CD4-positive, CD25-positive, alpha-beta regulatory T cell (primary cell): Measurements from ENCODE around the gene BTD. TPM values are rescaled to one million over a fixed set of nuclear protein-coding genes. Genes with fewer than 3 reads are reported as not detected.

Experiments used
- ATAC-seq, 2 donors: fragments of 150-1000 bp; cut with Tn5 transposase; one replicate each; pipeline ENCODE4 v1.10.0; 2021; ENCODE audit warnings: low read depth in 2 of 2, moderate number of reproducible peaks in 2 of 2, moderate library complexity in 1 of 2
- DNase-seq, 3 donors: peaks; one replicate each; pipeline versions ENCODE4 v3.0.0 to v3.0.0-alpha.2; 2012 to 2022; ENCODE audit warnings: mixed read lengths in 1 of 3
- H3K27ac ChIP-seq: one replicate; pipeline ENCODE4 v1.7.0; 2013; ENCODE audit warnings: mild to moderate bottlenecking, low read length; ENCODE audit not compliant: insufficient read depth, poor library complexity, severe bottlenecking
- H3K27me3 ChIP-seq: one replicate; pipeline ENCODE4 v1.7.0; 2013; ENCODE audit warnings: low read length; ENCODE audit not compliant: control insufficient read depth, insufficient read depth
- H3K36me3 ChIP-seq: one replicate; pipeline ENCODE4 v1.7.0; 2013; ENCODE audit warnings: mild to moderate bottlenecking, low read length, moderate library complexity; ENCODE audit not compliant: control insufficient read depth, insufficient read depth
- H3K4me1 ChIP-seq: 2 replicates; pipeline ENCODE4 v1.7.0; 2013; ENCODE audit warnings: mild to moderate bottlenecking, low read length; ENCODE audit not compliant: insufficient read depth, control insufficient read depth, poor library complexity, severe bottlenecking
- H3K4me3 ChIP-seq: one replicate; pipeline ENCODE4 v1.7.0; 2013; ENCODE audit warnings: low read depth, mild to moderate bottlenecking, low read length, moderate library complexity
- H3K9me3 ChIP-seq, 2 experiments: 1 replicate in 1 of 2; 2 replicates in 1 of 2; pipeline ENCODE4 v1.7.0; 2013; ENCODE audit warnings: low read length in 2 of 2, mild to moderate bottlenecking in 1 of 2, moderate library complexity in 1 of 2; ENCODE audit not compliant: control insufficient read depth in 2 of 2
- H3K27ac Mint-ChIP-seq, 3 donors: one replicate each; pipeline ENCODE4 v1.8.0; 2020 to 2022; ENCODE audit warnings: mild to moderate bottlenecking in 3 of 3, mixed read lengths in 3 of 3, moderate library complexity in 2 of 3
- H3K27me3 Mint-ChIP-seq: one replicate; pipeline ENCODE4 v1.8.0; 2022; ENCODE audit warnings: mild to moderate bottlenecking, mixed read lengths
- H3K36me3 Mint-ChIP-seq: one replicate; pipeline ENCODE4 v1.8.0; 2020; ENCODE audit warnings: mixed read lengths
- H3K4me1 Mint-ChIP-seq, 4 donors: one replicate each; pipeline ENCODE4 v1.8.0; 2020 to 2022; ENCODE audit warnings: mixed read lengths in 4 of 4, mild to moderate bottlenecking in 1 of 4
- H3K4me3 Mint-ChIP-seq, 4 donors: one replicate each; pipeline ENCODE4 v1.8.0; 2020 to 2022; ENCODE audit warnings: mild to moderate bottlenecking in 4 of 4, mixed read lengths in 4 of 4, moderate library complexity in 3 of 4
- H3K9me3 Mint-ChIP-seq, 7 donors: one replicate each; pipeline ENCODE4 v1.8.0; 2020 to 2022; ENCODE audit warnings: mixed read lengths in 7 of 7, mild to moderate bottlenecking in 3 of 7, moderate library complexity in 2 of 7
- polyA plus RNA-seq, 4 donors: library from polyadenylated mRNA; unstranded; fragments of 300-500 nt; fragmentation: Illumina TruSeq; gene quantifications; one replicate each; pipeline ENCODE4 v1.2.3, GENCODE V29; 2021
- total RNA-seq: library from RNA; stranded (reverse); gene quantifications from one replicate; pipeline ENCODE4 v1.2.3, GENCODE V29; 2022

Gene BTD
- total and polyA plus RNA-seq, 5 donors from 2014 or later, result 22.7 to 35.8 (median 33.4) TPM

DNA sequence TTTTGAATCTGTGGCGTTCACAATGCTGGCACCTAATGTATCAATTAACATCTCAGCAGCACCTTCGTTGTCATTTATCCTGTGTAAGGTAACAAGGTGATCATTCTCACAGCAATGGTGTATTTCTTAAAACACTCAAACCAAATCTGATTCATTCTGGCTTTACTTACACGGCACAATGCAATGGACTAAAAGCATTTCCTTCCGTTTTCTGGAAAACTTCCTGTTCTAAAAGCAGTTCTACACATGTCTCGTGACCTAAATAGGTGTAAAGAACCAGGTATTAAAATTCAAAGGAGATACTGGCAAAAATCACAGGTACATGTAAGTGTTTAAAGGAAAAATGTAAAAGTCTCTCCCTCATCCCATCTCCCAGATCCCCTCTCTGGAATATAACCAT lies 77.8 kb downstream of the BTD start:
- Histone ChIP-seq H3K9me3 (no peaks in the 10 kb centered on the region), H3K4me1 (no peaks in the 10 kb centered on the region), H3K36me3 (peaks cover 61% of the 10 kb centered on the region), H3K4me3 (no peak overlapping the region), H3K27ac (no peak overlapping the region), H3K27me3 (no peaks in the 10 kb centered on the region)
- Mint-ChIP-seq H3K36me3 (peaks cover 23% of the 10 kb centered on the region), H3K27me3 (no peaks in the 10 kb centered on the region), H3K4me1 (peaks cover 0 to 8% (median 3%) of the 10 kb centered on the region in 4 donors), H3K9me3 (no peaks in the 10 kb centered on the region), H3K4me3 (no peak overlapping the region), H3K27ac (peak overlapping the region in 1 of 3 donors; percentile 16)
- ATAC-seq, result no peak
- DNase-seq, result no peak

DNA sequence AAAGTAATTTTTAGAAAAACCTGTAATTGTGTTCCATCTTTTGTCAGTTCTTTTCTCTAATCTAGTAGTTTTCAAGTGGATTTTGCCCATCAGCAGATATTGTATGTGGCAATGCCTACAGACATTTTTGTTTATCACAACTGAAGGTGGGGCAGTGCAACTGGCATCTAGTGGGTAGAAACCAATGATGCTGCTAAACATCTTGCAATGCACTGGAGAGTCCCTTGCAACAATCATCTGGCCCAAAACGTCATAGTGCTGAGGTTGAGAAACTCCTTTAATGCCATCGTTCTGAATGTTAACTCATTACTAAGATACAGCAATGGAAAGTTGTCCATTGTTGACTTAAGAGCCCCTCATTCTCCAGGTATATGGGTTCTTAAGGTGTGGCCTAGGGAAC lies 80.1 kb downstream of the BTD start:
- Mint-ChIP-seq H3K4me3 (no peak overlapping the region), H3K4me1 (peaks cover 0 to 12% (median 9%) of the 10 kb centered on the region in 4 donors), H3K27ac (no peak overlapping the region), H3K9me3 (no peaks in the 10 kb centered on the region), H3K27me3 (no peaks in the 10 kb centered on the region), H3K36me3 (peaks cover 36% of the 10 kb centered on the region)
- no peak for DNase-seq
- no peak for ATAC-seq
- no peaks in the 10 kb centered on the region for H3K27me3 ChIP-seq
- no peaks in the 10 kb centered on the region for H3K9me3 ChIP-seq
- peaks cover 61% of the 10 kb centered on the region for H3K36me3 ChIP-seq
- no peaks in the 10 kb centered on the region for H3K4me1 ChIP-seq
- H3K27ac ChIP-seq, result no peak overlapping the region
- no peak overlapping the region for H3K4me3 ChIP-seq

DNA sequence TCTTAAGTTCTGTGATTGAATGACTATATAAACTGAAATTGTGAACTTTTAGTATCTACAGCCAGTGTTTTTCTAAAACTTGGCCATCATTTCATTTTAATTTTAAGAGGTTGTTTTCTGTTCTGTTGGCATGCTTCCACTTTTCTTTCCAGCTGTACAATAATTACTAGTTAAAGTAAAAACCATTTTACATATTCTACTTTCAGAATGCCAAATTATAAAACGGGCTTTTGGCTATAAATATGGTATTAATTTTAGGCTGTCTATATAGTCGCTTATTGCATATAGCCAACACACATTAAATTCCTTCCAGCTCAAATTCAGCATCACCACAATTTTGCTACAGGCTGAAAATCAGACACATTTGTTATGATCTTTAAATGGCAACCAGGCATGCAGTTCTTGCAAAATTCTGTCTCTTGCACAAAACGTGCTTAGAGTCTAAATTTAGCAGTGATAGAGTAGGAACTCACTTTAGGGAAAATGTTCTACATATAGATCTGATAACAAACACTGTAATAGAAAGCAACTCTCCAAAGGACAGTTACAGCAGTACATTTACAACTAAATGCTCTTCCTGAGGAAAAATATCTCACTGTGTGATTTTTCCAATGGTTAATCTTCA lies 81.1 kb downstream of the BTD start:
- Mint-ChIP-seq H3K4me3 (no peak overlapping the region), H3K27me3 (no peaks in the 10 kb centered on the region), H3K9me3 (no peaks in the 10 kb centered on the region), H3K36me3 (peaks cover 30% of the 10 kb centered on the region), H3K27ac (no peak overlapping the region), H3K4me1 (peaks cover 0 to 12% (median 9%) of the 10 kb centered on the region in 4 donors)
- Histone ChIP-seq H3K4me3 (no peak overlapping the region), H3K27me3 (no peaks in the 10 kb centered on the region), H3K4me1 (no peaks in the 10 kb centered on the region), H3K27ac (no peak overlapping the region), H3K9me3 (no peaks in the 10 kb centered on the region), H3K36me3 (peaks cover 52% of the 10 kb centered on the region)
- ATAC-seq (no peak), DNase-seq (no peak)

DNA sequence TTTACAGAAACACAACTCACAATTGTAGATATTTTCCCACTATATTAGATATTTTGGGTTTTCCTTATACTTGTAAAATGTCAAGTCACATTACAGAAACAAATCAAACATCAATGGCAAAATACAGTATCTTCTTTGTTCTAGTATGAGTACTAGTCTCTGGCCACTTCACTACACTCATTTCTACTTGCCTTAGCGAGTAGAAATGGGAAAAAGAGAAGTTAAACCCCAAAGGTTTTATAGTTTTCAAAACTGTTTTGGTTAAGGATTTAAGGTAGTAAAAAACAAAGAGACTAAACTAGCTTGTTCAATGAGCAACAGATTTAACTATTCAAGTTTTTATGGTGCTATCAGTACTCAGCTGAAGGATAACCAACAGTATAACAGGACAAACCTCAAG lies 81.7 kb downstream of the BTD start:
- DNase-seq, result no peak
- peaks cover 0 to 12% (median 9%) of the 10 kb centered on the region in 4 donors for H3K4me1 Mint-ChIP-seq
- no peak overlapping the region for H3K27ac Mint-ChIP-seq
- Histone ChIP-seq H3K27me3 (no peaks in the 10 kb centered on the region), H3K4me1 (no peaks in the 10 kb centered on the region), H3K9me3 (no peaks in the 10 kb centered on the region), H3K27ac (no peak overlapping the region), H3K4me3 (no peak overlapping the region), H3K36me3 (peaks cover 46% of the 10 kb centered on the region)
- H3K27me3 Mint-ChIP-seq, result no peaks in the 10 kb centered on the region
- no peak overlapping the region for H3K4me3 Mint-ChIP-seq
- H3K9me3 Mint-ChIP-seq, result no peaks in the 10 kb centered on the region
- H3K36me3 Mint-ChIP-seq, result peaks cover 28% of the 10 kb centered on the region
- ATAC-seq, result no peak

DNA sequence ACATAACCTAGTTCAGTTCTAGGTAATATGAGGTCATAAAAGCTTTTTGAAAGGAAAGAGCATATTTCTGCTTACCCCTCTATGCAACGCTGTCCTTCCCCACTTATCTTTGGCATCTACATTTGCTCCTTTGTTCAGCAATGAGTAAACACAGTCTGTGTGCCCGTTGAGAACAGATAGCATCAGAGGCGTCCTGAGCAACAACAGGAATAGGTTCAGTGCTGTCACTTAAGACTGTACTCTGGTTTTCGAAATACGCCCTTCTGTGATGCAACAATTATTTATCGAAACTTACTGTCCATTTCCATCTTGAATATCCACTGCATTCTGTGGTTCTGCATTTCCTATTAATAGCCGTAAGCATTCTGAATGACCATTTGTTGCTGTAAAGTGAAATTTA lies 84.4 kb downstream of the BTD start:
- Mint-ChIP-seq H3K4me3 (no peak overlapping the region), H3K36me3 (peaks cover 41% of the 10 kb centered on the region), H3K27me3 (no peaks in the 10 kb centered on the region), H3K4me1 (peaks cover 0 to 12% (median 10%) of the 10 kb centered on the region in 4 donors), H3K9me3 (no peaks in the 10 kb centered on the region), H3K27ac (peak overlapping the region in 1 of 3 donors; percentile 32)
- DNase-seq (peak in 1 of 3 donors; percentile 26), ATAC-seq (peak in 1 of 2 donors; percentile 50)
- no peak overlapping the region for H3K27ac ChIP-seq
- no peaks in the 10 kb centered on the region for H3K4me1 ChIP-seq
- H3K4me3 ChIP-seq, result no peak overlapping the region
- peaks cover 44% of the 10 kb centered on the region for H3K36me3 ChIP-seq
- no peaks in the 10 kb centered on the region for H3K9me3 ChIP-seq
- no peaks in the 10 kb centered on the region for H3K27me3 ChIP-seq

DNA sequence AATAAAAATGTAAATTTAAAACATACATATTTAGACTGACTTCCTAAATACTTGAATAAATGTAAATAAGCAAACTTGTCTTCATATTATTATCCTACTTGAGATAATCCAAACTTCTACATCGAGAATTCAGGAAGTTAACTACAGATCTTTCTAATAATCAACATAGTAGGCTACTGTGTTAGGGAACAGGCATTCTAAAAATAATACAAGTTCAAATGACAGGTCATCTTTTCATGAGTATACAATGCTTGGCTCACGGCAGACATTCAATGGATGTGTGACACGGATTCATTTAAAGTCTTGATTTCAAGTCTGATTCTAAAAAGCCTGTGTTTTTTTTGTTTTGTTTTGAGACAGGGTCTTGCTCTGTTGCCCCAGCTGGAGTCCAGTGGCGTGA lies 88.7 kb downstream of the BTD start:
- ATAC-seq (no peak), DNase-seq (no peak)
- Mint-ChIP-seq H3K4me3 (no peak overlapping the region), H3K27ac (no peak overlapping the region), H3K4me1 (peaks cover 6 to 15% (median 9%) of the 10 kb centered on the region in 4 donors), H3K27me3 (no peaks in the 10 kb centered on the region), H3K36me3 (peaks cover 51% of the 10 kb centered on the region), H3K9me3 (no peaks in the 10 kb centered on the region)
- Histone ChIP-seq H3K36me3 (peaks cover 45% of the 10 kb centered on the region), H3K9me3 (no peaks in the 10 kb centered on the region), H3K27me3 (no peaks in the 10 kb centered on the region), H3K4me3 (no peak overlapping the region), H3K4me1 (no peaks in the 10 kb centered on the region), H3K27ac (no peak overlapping the region)

DNA sequence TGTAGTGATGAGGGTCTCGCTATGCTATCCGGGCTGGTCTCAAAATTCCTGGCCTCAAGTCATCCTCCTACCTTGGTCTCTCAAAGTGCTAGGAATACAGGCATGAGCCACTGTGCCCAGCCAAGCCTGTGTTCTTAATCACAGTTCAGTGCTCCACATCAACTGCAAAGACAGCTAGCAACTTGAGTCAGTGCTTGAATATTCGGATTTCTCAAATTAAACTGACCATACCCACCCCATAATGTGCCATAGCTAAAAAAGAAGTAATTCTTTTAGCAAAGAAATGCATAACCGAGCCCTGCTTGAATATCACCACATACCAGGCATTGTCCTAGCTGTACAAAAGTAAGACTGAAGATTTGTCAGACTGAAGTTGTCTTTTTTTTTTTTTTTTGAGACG lies 89.2 kb downstream of the BTD start:
- Mint-ChIP-seq H3K9me3 (no peaks in the 10 kb centered on the region), H3K36me3 (peaks cover 47% of the 10 kb centered on the region), H3K27me3 (no peaks in the 10 kb centered on the region), H3K4me3 (peak overlapping the region in 1 of 4 donors; percentile 51), H3K27ac (no peak overlapping the region), H3K4me1 (peaks cover 6 to 15% (median 7%) of the 10 kb centered on the region in 4 donors)
- ATAC-seq (no peak), DNase-seq (no peak)
- Histone ChIP-seq H3K4me3 (no peak overlapping the region), H3K27ac (no peak overlapping the region), H3K36me3 (peaks cover 46% of the 10 kb centered on the region), H3K27me3 (no peaks in the 10 kb centered on the region), H3K4me1 (no peaks in the 10 kb centered on the region), H3K9me3 (no peaks in the 10 kb centered on the region)

DNA sequence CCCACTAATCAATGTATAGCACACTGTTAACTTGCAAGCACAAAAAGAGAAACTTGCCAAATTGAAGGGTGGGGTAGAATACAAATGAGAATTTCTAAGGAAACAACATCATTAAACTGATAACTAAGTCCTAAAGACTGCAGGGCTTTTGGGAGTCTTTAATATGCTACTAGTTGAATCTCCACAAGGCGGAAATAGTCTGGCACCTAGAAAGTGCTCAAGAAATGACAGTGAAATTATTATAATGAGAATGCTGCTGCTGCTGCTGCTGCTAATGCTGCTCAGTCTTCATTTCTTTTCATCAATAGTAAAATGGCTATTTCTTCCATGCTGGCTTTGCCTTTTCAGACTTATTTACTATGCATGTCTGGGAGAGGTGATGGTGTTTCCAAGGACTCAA lies 91.8 kb downstream of the BTD start:
- H3K27ac Mint-ChIP-seq, result peak overlapping the region in 1 of 3 donors; percentile 24
- peaks cover 35% of the 10 kb centered on the region for H3K36me3 ChIP-seq
- H3K27ac ChIP-seq, result no peak overlapping the region
- no peaks in the 10 kb centered on the region for H3K4me1 ChIP-seq
- H3K9me3 ChIP-seq, result no peaks in the 10 kb centered on the region
- no peak overlapping the region for H3K4me3 Mint-ChIP-seq
- DNase-seq, result no peak
- H3K4me3 ChIP-seq, result no peak overlapping the region
- peaks cover 59% of the 10 kb centered on the region for H3K36me3 Mint-ChIP-seq
- peaks cover 0 to under 1% (median 0%) of the 10 kb centered on the region in 7 donors for H3K9me3 Mint-ChIP-seq
- no peaks in the 10 kb centered on the region for H3K27me3 Mint-ChIP-seq
- H3K4me1 Mint-ChIP-seq, result peaks cover 4 to 15% (median 6%) of the 10 kb centered on the region in 4 donors
- ATAC-seq, result no peak
- no peaks in the 10 kb centered on the region for H3K27me3 ChIP-seq
